Measurements from ENCODE around the gene COL5A3.

Gene COL5A3

DNA sequence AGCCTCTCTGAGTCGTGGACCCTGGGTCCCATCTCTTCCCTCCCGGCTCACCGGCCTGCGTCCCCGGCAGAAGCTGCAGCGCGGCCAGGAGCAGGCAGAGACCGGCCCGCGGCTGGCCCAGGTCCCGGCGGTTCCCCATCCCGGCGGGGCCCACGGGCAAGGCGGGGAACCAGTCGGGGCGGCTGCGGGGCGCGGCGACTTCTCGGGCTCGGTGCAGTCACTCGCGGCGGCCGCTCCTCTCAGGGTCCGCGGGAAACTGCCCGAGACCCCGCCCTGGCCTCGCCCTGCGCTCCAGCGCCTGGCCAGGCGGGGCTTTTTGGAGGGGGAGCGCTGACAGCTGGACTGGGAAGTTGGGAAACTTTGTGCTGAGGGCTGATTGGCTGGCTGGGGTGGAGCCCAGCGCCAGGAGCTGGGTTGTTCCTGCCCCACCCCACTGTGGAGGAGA is at the start of gene COL5A3:
COL5A3 (minus strand) TSS at position 258 of the 445 bp plus-strand sequence; CDS start at position 139, 119 bp downstream.
- TF ChIP-seq, protein P1, sequence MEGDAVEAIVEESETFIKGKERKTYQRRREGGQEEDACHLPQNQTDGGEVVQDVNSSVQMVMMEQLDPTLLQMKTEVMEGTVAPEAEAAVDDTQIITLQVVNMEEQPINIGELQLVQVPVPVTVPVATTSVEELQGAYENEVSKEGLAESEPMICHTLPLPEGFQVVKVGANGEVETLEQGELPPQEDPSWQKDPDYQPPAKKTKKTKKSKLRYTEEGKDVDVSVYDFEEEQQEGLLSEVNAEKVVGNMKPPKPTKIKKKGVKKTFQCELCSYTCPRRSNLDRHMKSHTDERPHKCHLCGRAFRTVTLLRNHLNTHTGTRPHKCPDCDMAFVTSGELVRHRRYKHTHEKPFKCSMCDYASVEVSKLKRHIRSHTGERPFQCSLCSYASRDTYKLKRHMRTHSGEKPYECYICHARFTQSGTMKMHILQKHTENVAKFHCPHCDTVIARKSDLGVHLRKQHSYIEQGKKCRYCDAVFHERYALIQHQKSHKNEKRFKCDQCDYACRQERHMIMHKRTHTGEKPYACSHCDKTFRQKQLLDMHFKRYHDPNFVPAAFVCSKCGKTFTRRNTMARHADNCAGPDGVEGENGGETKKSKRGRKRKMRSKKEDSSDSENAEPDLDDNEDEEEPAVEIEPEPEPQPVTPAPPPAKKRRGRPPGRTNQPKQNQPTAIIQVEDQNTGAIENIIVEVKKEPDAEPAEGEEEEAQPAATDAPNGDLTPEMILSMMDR (IDR thresholded peaks at IDR 0.05; ENCODE audit: borderline replicate concordance, control extremely low read depth, extremely low read depth, insufficient read depth, missing control alignments), result no peak
- no peak for DNase-seq (ENCODE audit: low spot score)
- in situ Hi-C loops (cut with MboI; ENCODE audit: low sequenced_read_pairs, unreplicated experiment), result no loop called here

DNA sequence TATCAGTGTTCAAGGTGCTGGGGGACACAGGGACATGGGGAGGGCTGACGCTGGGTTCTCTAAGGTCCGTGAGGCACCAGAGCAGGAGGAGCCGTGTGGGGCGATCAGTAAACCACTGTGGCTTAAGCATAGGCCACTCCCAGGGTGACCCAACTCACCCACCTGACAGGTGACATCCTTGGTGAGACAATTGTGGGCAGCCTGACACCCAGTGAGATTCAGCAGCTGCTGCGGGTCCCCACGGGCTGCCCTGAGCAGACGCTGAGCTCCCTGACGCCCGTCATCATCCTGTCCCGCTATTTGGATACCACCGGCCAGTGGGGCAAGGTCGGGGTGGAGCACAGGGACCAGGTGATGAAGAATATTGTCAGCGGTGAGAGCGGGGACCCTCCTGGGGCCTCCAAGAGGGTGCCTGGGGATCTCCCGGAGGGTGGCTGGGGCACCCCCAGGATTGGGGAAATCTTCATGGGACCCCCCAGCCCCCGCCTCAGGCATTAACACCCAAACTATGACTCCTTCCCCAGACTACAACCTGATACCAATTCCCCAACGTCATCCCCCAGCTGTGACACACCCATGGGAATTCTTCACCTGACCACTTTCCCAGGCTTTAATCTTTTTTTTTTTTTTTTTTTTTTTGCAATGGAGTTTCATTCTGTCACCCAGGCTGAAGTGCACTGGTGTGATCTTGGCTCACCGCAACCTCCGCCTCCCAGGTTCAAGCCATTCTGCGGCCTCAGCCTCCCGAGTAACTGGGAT is 42.5 kb upstream of the COL5A3 start:
- no peak for DNase-seq (ENCODE audit: low spot score)
- TF ChIP-seq, protein P1 (IDR thresholded peaks at IDR 0.05; ENCODE audit: borderline replicate concordance, control extremely low read depth, extremely low read depth, insufficient read depth, missing control alignments), result no peak
- in situ Hi-C loops (cut with MboI; ENCODE audit: low sequenced_read_pairs, unreplicated experiment), result no loop called here

DNA sequence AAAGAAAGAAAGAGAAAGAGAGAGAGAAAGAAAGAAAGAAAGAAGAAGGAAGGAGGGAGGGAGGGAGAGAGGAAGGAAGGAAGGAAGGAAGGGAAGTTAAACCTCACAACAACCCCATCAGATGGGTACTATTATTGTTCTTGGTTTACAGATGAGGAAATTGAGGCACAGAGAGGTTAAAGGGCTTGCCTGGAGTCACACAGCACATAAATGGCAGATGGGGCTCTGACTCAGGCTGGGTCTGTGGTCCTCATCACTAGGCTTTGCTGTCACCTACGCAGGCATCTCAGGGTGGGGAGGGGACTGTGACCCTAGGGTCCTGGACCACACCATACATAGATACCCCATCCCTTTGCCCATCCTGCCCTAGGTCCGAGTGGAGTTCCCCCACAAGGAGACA is 39.3 kb upstream of the COL5A3 start:
- TF ChIP-seq, protein P1 (IDR thresholded peaks at IDR 0.05; ENCODE audit: borderline replicate concordance, control extremely low read depth, extremely low read depth, insufficient read depth, missing control alignments), result no peak
- DNase-seq (ENCODE audit: low spot score), result no peak
- in situ Hi-C loops (cut with MboI; ENCODE audit: low sequenced_read_pairs, unreplicated experiment), result no loop called here

DNA sequence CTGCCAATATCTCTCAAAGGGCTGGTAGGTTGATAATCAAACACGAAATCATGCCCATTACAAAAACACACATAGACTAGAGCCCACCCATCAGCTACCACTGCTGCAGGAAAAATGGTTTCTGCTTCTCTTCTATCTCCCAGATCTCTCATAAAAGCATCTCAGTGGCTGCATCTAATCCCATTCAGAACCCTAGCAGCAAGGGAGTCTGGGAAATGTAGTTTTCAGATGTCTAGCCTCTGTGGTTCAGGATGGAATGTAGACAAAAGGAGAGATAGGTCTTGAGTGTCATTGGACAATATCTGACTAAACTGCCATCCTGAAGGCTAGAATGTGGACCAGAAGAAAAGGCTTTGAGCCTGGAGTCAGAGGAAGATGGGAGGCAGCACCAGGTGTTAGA is 35.1 kb upstream of the COL5A3 start:
- TF ChIP-seq, protein P1 (IDR thresholded peaks at IDR 0.05; ENCODE audit: borderline replicate concordance, control extremely low read depth, extremely low read depth, insufficient read depth, missing control alignments), result no peak
- no peak for DNase-seq (ENCODE audit: low spot score)
- in situ Hi-C loops (cut with MboI; ENCODE audit: low sequenced_read_pairs, unreplicated experiment), result no loop called here

DNA sequence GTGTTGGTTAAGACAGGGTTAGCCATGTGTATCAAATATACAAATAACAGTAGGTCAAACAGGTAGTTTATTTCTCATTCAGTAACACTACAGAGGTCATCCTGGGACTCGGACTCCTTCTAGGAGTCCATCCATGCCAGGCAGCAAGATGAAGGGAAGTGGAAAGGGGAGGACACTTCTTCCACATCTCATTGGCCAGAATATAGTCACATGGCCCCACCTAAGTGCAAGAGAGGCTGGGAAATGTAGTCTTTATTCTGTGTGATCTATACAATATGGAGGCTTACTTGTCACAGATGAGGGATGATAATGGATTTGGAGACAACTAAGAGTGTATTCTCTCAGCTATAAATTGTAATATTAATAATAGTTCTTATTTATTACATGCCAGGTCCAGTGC is 34.1 kb upstream of the COL5A3 start:
- in situ Hi-C loops (cut with MboI; ENCODE audit: low sequenced_read_pairs, unreplicated experiment), result no loop called here
- TF ChIP-seq, protein P1 (IDR thresholded peaks at IDR 0.05; ENCODE audit: borderline replicate concordance, control extremely low read depth, extremely low read depth, insufficient read depth, missing control alignments), result no peak
- DNase-seq (ENCODE audit: low spot score), result no peak

DNA sequence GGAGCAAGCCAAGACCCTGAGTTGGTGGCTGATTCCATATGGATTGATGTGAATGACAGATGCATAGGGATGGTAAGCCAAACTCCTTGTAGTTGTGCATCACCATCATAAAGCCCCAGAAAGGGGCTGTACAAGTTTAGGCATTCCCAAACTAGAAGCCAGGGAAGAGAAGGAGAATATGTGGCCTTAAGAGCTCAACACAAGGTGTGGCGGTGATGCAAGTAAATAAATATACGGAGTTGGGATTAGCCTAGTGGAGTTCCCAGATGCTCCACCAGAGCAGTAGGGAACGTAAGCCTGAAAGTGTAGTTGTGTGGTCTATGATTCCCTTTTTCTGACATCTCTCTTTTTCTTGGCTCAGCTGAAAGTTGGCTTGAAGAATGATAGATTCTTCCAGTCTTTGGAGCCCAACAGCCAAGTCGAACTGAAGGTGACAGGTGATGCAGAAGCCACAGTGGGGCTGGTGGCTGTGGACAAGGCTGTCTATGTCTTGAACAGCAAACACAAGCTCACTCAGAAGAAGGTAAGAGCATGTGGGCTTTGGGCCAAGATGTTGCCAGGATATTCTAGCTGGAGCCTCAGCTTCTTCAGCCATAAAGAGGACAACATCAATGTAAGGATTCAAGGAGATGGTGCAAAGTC is 33.1 kb upstream of the COL5A3 start:
- no peak for DNase-seq (ENCODE audit: low spot score)
- in situ Hi-C loops (cut with MboI; ENCODE audit: low sequenced_read_pairs, unreplicated experiment), result no loop called here
- TF ChIP-seq, protein P1 (IDR thresholded peaks at IDR 0.05; ENCODE audit: borderline replicate concordance, control extremely low read depth, extremely low read depth, insufficient read depth, missing control alignments), result no peak
